ENCODE measurements around the gene STAT6.

The STAT6 gene

GRCh38 chr12:57128519-57129247 lies 17.5 kb upstream of the STAT6 start:
- H3K4me1 ChIP-seq (ENCODE audit: control insufficient read depth, low read length): peaks cover 24% of the 10 kb centered on the region
- H3K79me2 ChIP-seq (ENCODE audit: control insufficient read depth, low read length): no peaks in the 10 kb centered on the region
- H3F3A ChIP-seq (ENCODE audit: control insufficient read depth, insufficient read depth): peaks cover 3% of the 10 kb centered on the region; the same call in 1 of the 2 replicates
- no peaks in the 10 kb centered on the region for H3K9me2 ChIP-seq (replicated peaks; ENCODE audit: control insufficient read depth, low read length)
- peak overlapping the region; percentile 90 for H3K4me2 ChIP-seq (ENCODE audit: low read length)
- H3K4me3 ChIP-seq (ENCODE audit: low read length): peak overlapping the region; percentile 80
- TF ChIP-seq CTCF (IDR thresholded peaks at IDR 0.05; ENCODE audit: low read depth, low read length, poor library complexity, severe bottlenecking) (no peak), EZH2phosphoT487 (IDR thresholded peaks at IDR 0.05; ENCODE audit: borderline replicate concordance, low read length) (no peak)
- H3K36me3 ChIP-seq (ENCODE audit: control insufficient read depth, low read length): no peaks in the 10 kb centered on the region
- peaks cover 4% of the 10 kb centered on the region; the same call in 1 of the 2 replicates for H3K9me3 ChIP-seq (ENCODE audit: control insufficient read depth, insufficient read depth, low read length)
- H3K27ac ChIP-seq (ENCODE audit: low read depth, low read length): no peak overlapping the region
- H4K20me1 ChIP-seq (ENCODE audit: control insufficient read depth, insufficient read depth, low read depth, low read length): no peaks in the 10 kb centered on the region
- peaks cover 71% of the 10 kb centered on the region for H3K27me3 ChIP-seq (ENCODE audit: control insufficient read depth, low read length)

DNA sequence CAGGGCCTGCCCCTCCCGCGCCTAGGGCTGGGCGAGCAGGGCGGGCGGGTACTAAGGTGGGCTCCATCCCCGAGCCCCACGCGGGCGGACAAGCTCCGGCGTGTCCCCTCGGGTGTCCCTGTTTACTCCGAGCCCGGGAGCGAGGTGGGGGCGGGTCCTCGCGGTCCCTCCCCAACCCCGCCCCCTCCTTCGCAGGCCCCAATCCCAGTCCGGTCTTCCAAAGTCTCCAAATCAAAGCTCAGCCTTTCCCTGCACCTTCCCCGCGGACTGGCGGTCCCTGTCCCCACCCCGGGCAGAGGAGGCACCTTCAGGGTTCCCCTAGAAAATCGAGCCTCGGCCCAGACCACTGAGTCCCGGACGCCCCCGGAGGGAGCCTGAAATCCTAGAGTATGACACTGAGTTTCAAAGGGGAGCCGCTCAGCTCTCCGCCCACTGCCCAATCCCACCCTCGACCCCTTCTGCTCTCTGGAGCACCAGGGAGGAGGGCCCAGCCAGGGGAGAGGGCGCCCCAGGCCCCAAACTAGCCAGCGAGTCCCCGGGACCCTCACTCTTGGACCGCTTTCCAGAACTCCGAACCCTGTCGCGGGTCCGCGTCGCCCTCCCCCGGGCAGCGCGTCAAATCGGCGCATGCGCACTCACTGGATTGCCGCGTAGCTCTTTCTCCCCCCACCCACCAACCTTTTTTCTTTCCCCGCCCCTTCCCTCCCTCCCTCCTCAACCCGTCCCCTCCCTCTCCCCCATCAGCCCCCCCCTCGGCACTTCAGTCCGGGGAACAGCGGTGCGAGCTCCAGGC lies 16.8 kb upstream of the STAT6 start, which contains the start of gene LRP1:
Gene LRP1 (plus strand): TSS at position 758 of the 793 bp plus-strand sequence. CDS start 482 bp downstream, outside the sequence.
- Histone ChIP-seq H3F3A (ENCODE audit: control insufficient read depth, insufficient read depth) (peaks cover 3% of the 10 kb centered on the region; the same call in 1 of the 2 replicates), H3K36me3 (ENCODE audit: control insufficient read depth, low read length) (no peaks in the 10 kb centered on the region), H3K9me3 (ENCODE audit: control insufficient read depth, insufficient read depth, low read length) (peaks cover 7% of the 10 kb centered on the region; the same call in 1 of the 2 replicates), H4K20me1 (ENCODE audit: control insufficient read depth, insufficient read depth, low read depth, low read length) (no peaks in the 10 kb centered on the region), H3K4me1 (ENCODE audit: control insufficient read depth, low read length) (peaks cover 24% of the 10 kb centered on the region), H3K4me2 (ENCODE audit: low read length) (peak within 1 kb of the TSS; percentile 90), H3K27ac (ENCODE audit: low read depth, low read length) (no peak within 1 kb of the TSS), H3K4me3 (ENCODE audit: low read length) (peak within 1 kb of the TSS; percentile 80), H3K27me3 (ENCODE audit: control insufficient read depth, low read length) (peaks cover 66% of the 10 kb centered on the region), H3K9me2 (replicated peaks; ENCODE audit: control insufficient read depth, low read length) (no peaks in the 10 kb centered on the region), H3K79me2 (ENCODE audit: control insufficient read depth, low read length) (no peaks in the 10 kb centered on the region)
- no peak for TF ChIP-seq CTCF (IDR thresholded peaks at IDR 0.05; ENCODE audit: low read depth, low read length, poor library complexity, severe bottlenecking)
- TF ChIP-seq EZH2phosphoT487 (IDR thresholded peaks at IDR 0.05; ENCODE audit: borderline replicate concordance, low read length): no peak

DNA sequence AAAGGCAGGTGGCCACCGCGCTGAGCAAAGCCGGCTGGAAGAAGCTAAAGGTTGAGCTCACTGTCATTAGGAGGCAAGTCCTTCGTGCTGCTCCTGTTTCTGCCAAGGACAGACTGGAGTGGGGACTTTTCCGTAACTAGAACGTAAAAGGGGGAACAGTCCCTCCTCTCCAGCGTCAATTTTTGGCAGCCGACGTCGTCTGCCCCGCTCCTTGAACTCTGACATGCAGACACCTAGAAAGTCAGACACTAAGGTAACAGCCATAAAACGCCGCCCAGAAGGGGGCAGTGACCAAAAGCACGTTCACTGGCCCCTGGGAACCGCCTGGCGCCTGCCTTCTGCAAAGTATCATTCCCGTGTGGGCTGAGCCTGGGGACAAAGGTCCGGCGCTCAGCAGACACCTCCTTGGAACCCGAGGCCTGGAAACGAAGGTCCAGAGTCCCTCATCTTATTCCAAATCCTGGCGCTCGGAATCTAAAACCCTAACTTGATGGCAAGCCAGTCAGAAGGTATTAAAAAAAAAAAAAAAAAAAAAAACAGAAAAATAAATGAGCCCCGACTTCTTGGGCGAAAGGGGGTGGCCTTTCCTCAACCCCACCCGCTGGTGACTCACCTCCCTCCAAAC lies 16.1 kb upstream of the STAT6 start:
- H3K36me3 ChIP-seq (ENCODE audit: control insufficient read depth, low read length): no peaks in the 10 kb centered on the region
- no peaks in the 10 kb centered on the region for H4K20me1 ChIP-seq (ENCODE audit: control insufficient read depth, insufficient read depth, low read depth, low read length)
- peaks cover 3% of the 10 kb centered on the region; the same call in 1 of the 2 replicates for H3F3A ChIP-seq (ENCODE audit: control insufficient read depth, insufficient read depth)
- H3K4me2 ChIP-seq (ENCODE audit: low read length): peak overlapping the region; percentile 90
- H3K27ac ChIP-seq (ENCODE audit: low read depth, low read length): no peak overlapping the region
- H3K4me3 ChIP-seq (ENCODE audit: low read length): peak overlapping the region; percentile 80
- peaks cover 7% of the 10 kb centered on the region; the same call in 1 of the 2 replicates for H3K9me3 ChIP-seq (ENCODE audit: control insufficient read depth, insufficient read depth, low read length)
- H3K9me2 ChIP-seq (replicated peaks; ENCODE audit: control insufficient read depth, low read length): no peaks in the 10 kb centered on the region
- H3K4me1 ChIP-seq (ENCODE audit: control insufficient read depth, low read length): peaks cover 24% of the 10 kb centered on the region
- no peaks in the 10 kb centered on the region for H3K79me2 ChIP-seq (ENCODE audit: control insufficient read depth, low read length)
- peaks cover 59% of the 10 kb centered on the region for H3K27me3 ChIP-seq (ENCODE audit: control insufficient read depth, low read length)
- peak; percentile 48 for TF ChIP-seq CTCF (IDR thresholded peaks at IDR 0.05; ENCODE audit: low read depth, low read length, poor library complexity, severe bottlenecking)
- no peak for TF ChIP-seq EZH2phosphoT487 (IDR thresholded peaks at IDR 0.05; ENCODE audit: borderline replicate concordance, low read length)

Measured in DOHH2 (cell line).